PC-9 (cell line): Measurements from ENCODE around the gene ANKRD11. TPM values are rescaled to one million over a fixed set of nuclear protein-coding genes. Genes with fewer than 3 reads are reported as not detected.

Experiments used
- BruUV-seq: library from RNA; stranded (reverse); fragments of 400-500 nt; replicated peaks from 2 replicates; lab custom pipeline; 2021; lab: Mats Ljungman, UMichigan
- CTCF ChIA-PET: fragments of 300-600 bp; sonication (Branson Sonifier 250); formaldehyde crosslinking; loops from one replicate; lab custom pipeline; 2022; ENCODE audit warnings: antibody characterized with exemption; lab: Charles Lee
- POLR2A ChIA-PET: fragments of 300-600 bp; sonication (Branson Sonifier 250); formaldehyde crosslinking; loops from one replicate; lab custom pipeline; 2022; ENCODE audit warnings: antibody characterized with exemption; ENCODE audit not compliant: unreplicated experiment; lab: Charles Lee
- DNase-seq, 2 experiments: peaks; one replicate each; pipeline versions ENCODE4 v3.0.0 to v3.0.0-alpha.2; 2015 to 2022; ENCODE audit warnings: mixed read lengths in 1 of 2
- H2AFZ ChIP-seq: fragments of 200-600 bp; sonication (generic); 2 replicates; pipeline ENCODE4 v1.8.1; 2017; ENCODE audit warnings: antibody characterized with exemption
- H3F3A ChIP-seq: fragments of 200-600 bp; sonication (generic); 2 replicates; pipeline ENCODE4 v1.8.1; 2017; ENCODE audit warnings: antibody characterized with exemption, mild to moderate bottlenecking, low read depth; ENCODE audit not compliant: insufficient read depth
- H3K27ac ChIP-seq: fragments of 200-600 bp; sonication (generic); 2 replicates; pipeline ENCODE4 v1.6.1; 2016; ENCODE audit warnings: mixed run types
- H3K27me3 ChIP-seq: fragments of 200-600 bp; sonication (generic); 2 replicates; pipeline ENCODE4 v1.6.1; 2016; ENCODE audit warnings: low read depth, mixed run types; ENCODE audit not compliant: insufficient read depth
- H3K36me3 ChIP-seq: fragments of 200-600 bp; sonication (generic); 2 replicates; pipeline ENCODE4 v1.6.1; 2016; ENCODE audit warnings: low read depth, mixed run types
- H3K4me1 ChIP-seq: fragments of 200-600 bp; sonication (generic); replicated peaks from 2 replicates; pipeline ENCODE4 v1.6.1; 2016; ENCODE audit warnings: mixed run types; ENCODE audit not compliant: insufficient read depth
- H3K4me2 ChIP-seq: fragments of 200-600 bp; sonication (generic); 2 replicates; pipeline ENCODE4 v1.6.1; 2017; ENCODE audit warnings: mixed run types
- H3K4me3 ChIP-seq: fragments of 200-600 bp; sonication (generic); 2 replicates; pipeline ENCODE4 v1.6.1; 2016; ENCODE audit warnings: mixed run types
- H3K79me2 ChIP-seq: fragments of 200-600 bp; sonication (generic); 2 replicates; pipeline ENCODE4 v1.6.1; 2017; ENCODE audit warnings: low read depth, mixed run types
- H3K9me2 ChIP-seq: fragments of 200-600 bp; sonication (generic); 2 replicates; pipeline ENCODE4 v1.8.1; 2017; ENCODE audit warnings: mild to moderate bottlenecking; ENCODE audit not compliant: insufficient read depth
- H3K9me3 ChIP-seq: fragments of 200-600 bp; sonication (generic); 2 replicates; pipeline ENCODE4 v1.8.1; 2016; ENCODE audit warnings: low read depth; ENCODE audit not compliant: insufficient read depth
- H4K20me1 ChIP-seq: fragments of 200-600 bp; sonication (generic); 2 replicates; pipeline ENCODE4 v1.8.1; 2017; ENCODE audit not compliant: insufficient read depth
- CTCF ChIP-seq: fragments of 200-600 bp; sonication (generic); conservative IDR thresholded peaks from 2 replicates; pipeline ENCODE4 v1.6.1; 2017; ENCODE audit warnings: mixed run types, antibody characterized with exemption, mild to moderate bottlenecking, moderate library complexity
- EZH2 ChIP-seq: fragments of 200-600 bp; sonication (generic); IDR thresholded peaks from 2 replicates; pipeline ENCODE4 v1.8.0; 2017; ENCODE audit warnings: antibody characterized with exemption, low read depth
- intact Hi-C: fragments of 100-400 bp; cut with micrococcal nuclease; formaldehyde crosslinking; loops from one replicate; pipeline ENCODE4 v1.10.0; 2022; ENCODE audit not compliant: unreplicated experiment
- total RNA-seq: library from RNA; stranded (reverse); gene quantifications from 2 replicates; pipeline ENCODE4 v1.2.3, GENCODE V29; 2021

The ANKRD11 gene
- total RNA-seq, 1 experiment from 2014 or later = 220 TPM

- no peak overlapping the region for H3K27ac ChIP-seq
- ChIA-PET CTCF (no interaction called here), POLR2A (interaction anchor here (0.7 kb wide), 1 partner anchor 10 kb away, joined by 3 read pairs; no protein-coding TSS in a partner anchor)
- no peaks in the 10 kb centered on the region for H3K9me2 ChIP-seq
- no peak overlapping the region for H3K4me2 ChIP-seq
- BruUV-seq = TSS peak; percentile 22
- peak in 1 of 2 experiments; percentile 22 for DNase-seq
- intact Hi-C loops = loop anchor here (2.0 kb wide), 2 partner anchors 41 to 127 kb away; no protein-coding TSS in a partner anchor
- H2AFZ ChIP-seq = no peak overlapping the region
- TF ChIP-seq EZH2 = no peak
- no peak for TF ChIP-seq CTCF
- H3K4me3 ChIP-seq = no peak overlapping the region
- peaks cover 56% of the 10 kb centered on the region for H3F3A ChIP-seq
- no peaks in the 10 kb centered on the region for H3K9me3 ChIP-seq
- no peaks in the 10 kb centered on the region for H3K27me3 ChIP-seq
- H3K79me2 ChIP-seq = peaks cover 99% of the 10 kb centered on the region
- H4K20me1 ChIP-seq = peaks cover 100% of the 10 kb centered on the region
- H3K4me1 ChIP-seq = peaks cover 31% of the 10 kb centered on the region
- H3K36me3 ChIP-seq = peaks cover 11% of the 10 kb centered on the region; the same call in 1 of the 2 replicates
Observed at GRCh38 chr16:89361751-89362539, 128.4 kb downstream of the ANKRD11 start.

- H3K36me3 ChIP-seq = peaks cover 10% of the 10 kb centered on the region; the same call in 1 of the 2 replicates
- TF ChIP-seq CTCF (no peak), EZH2 (no peak)
- DNase-seq = no peak
- no TSS peak for BruUV-seq
- peaks cover 99% of the 10 kb centered on the region for H3K79me2 ChIP-seq
- intact Hi-C loops = no loop called here
- no peak overlapping the region for H3K27ac ChIP-seq
- H2AFZ ChIP-seq = no peak overlapping the region
- H3K27me3 ChIP-seq = no peaks in the 10 kb centered on the region
- H3K9me3 ChIP-seq = no peaks in the 10 kb centered on the region
- peaks cover 56% of the 10 kb centered on the region for H3F3A ChIP-seq
- H3K9me2 ChIP-seq = no peaks in the 10 kb centered on the region
- H4K20me1 ChIP-seq = peaks cover 100% of the 10 kb centered on the region
- peaks cover 31% of the 10 kb centered on the region for H3K4me1 ChIP-seq
- H3K4me2 ChIP-seq = no peak overlapping the region
- POLR2A ChIA-PET = no interaction called here
- CTCF ChIA-PET = no interaction called here
- H3K4me3 ChIP-seq = no peak overlapping the region
Observed at GRCh38 chr16:89360760-89361435, 129.5 kb downstream of the ANKRD11 start.

GRCh38 chr16:89359264-89360147, 130.9 kb downstream of the ANKRD11 start:
- H3K4me2 ChIP-seq = no peak overlapping the region
- H3F3A ChIP-seq = peaks cover 45% of the 10 kb centered on the region
- no peak overlapping the region for H3K4me3 ChIP-seq
- H2AFZ ChIP-seq = no peak overlapping the region
- CTCF ChIA-PET = no interaction called here
- no peak for DNase-seq
- peaks cover 17% of the 10 kb centered on the region for H3K4me1 ChIP-seq
- peaks cover 100% of the 10 kb centered on the region for H4K20me1 ChIP-seq
- H3K9me3 ChIP-seq = no peaks in the 10 kb centered on the region
- no peaks in the 10 kb centered on the region for H3K9me2 ChIP-seq
- BruUV-seq = no TSS peak
- intact Hi-C loops = no loop called here
- H3K27me3 ChIP-seq = no peaks in the 10 kb centered on the region
- no peak for TF ChIP-seq EZH2
- H3K79me2 ChIP-seq = peaks cover 99% of the 10 kb centered on the region
- H3K36me3 ChIP-seq = peaks cover 13% of the 10 kb centered on the region; the same call in 1 of the 2 replicates
- POLR2A ChIA-PET = no interaction called here
- no peak overlapping the region for H3K27ac ChIP-seq
